Measurements from ENCODE around the gene SRL. TPM values are rescaled to one million over a fixed set of nuclear protein-coding genes. Genes with fewer than 3 reads are reported as not detected.
"Not testable (repeated sequence)": the region's sequence is repeated elsewhere in the genome, so short reads cannot be mapped to it uniquely, and the experiment has no call there.

SRL gene
- total and polyA plus RNA-seq, 12 donors: 0.24 to 1.8 (median 0.52) TPM; not detected in 2

- peaks cover 15 to 18% of the 10 kb centered on the region in 2 donors for H3K4me1 ChIP-seq (replicated peaks in 1 of 2)
- intact Hi-C loops (cut with DNase I): no loop called here
These were observed 27.7 kb downstream of the SRL start for GRCh38 chr16:4214215-4214621.

GRCh38 chr16:4213737-4214136, 28.1 kb downstream of the SRL start:
- intact Hi-C loops (cut with DNase I): no loop called here
- peaks cover 15 to 18% of the 10 kb centered on the region in 2 donors for H3K4me1 ChIP-seq (replicated peaks in 1 of 2)

More at GRCh38 chr16:4214215-4214621, 27.7 kb downstream of the SRL start:
- H3K27ac ChIP-seq: peak overlapping the region in 3 of 5 donors; percentile 76 to 87 (median 77)
- H3K9me3 ChIP-seq (replicated peaks in 1 of 3): no peaks in the 10 kb centered on the region
- no peaks in the 10 kb centered on the region for H3K36me3 ChIP-seq (replicated peaks in 1 of 2)
- DNase-seq: peak; percentile 43 to 81 (median 79)
- 48 to 59% (median 52%) methylated on average over 7 of the region's 7 CpGs for WGBS, 4 donors
- no peak overlapping the region for H3K4me3 ChIP-seq
- TF ChIP-seq POLR2A (IDR thresholded peaks at IDR 0.05) (peak in 1 of 2 donors; percentile 56), CTCF (IDR thresholded peaks at IDR 0.05) (no peak)
- no peaks in the 10 kb centered on the region for H3K27me3 ChIP-seq

GRCh38 chr16:4212934-4213296, 29.0 kb downstream of the SRL start:
- no peak for DNase-seq
- Histone ChIP-seq H3K4me3 (no peak overlapping the region), H3K9me3 (replicated peaks in 1 of 3) (no peaks in the 10 kb centered on the region), H3K4me1 (replicated peaks in 1 of 2) (peaks cover 18 to 22% of the 10 kb centered on the region in 2 donors), H3K27me3 (no peaks in the 10 kb centered on the region), H3K27ac (peak overlapping the region in 2 of 5 donors; percentile 7 to 26), H3K36me3 (replicated peaks in 1 of 2) (no peaks in the 10 kb centered on the region)
- intact Hi-C loops (cut with DNase I): no loop called here
- 89 to 94% (median 91%) methylated on average over 3 of the region's 3 CpGs for WGBS, 4 donors
- TF ChIP-seq CTCF (IDR thresholded peaks at IDR 0.05) (no peak), POLR2A (IDR thresholded peaks at IDR 0.05) (no peak)

More at GRCh38 chr16:4213737-4214136, 28.1 kb downstream of the SRL start:
- WGBS, 4 donors: 47 to 72% (median 54%) methylated on average over 5 to 6 of the region's 6 CpGs
- DNase-seq: peak in 2 of 7 donors; percentile 30 to 33
- no peak overlapping the region for H3K4me3 ChIP-seq
- TF ChIP-seq CTCF (IDR thresholded peaks at IDR 0.05) (no peak), POLR2A (IDR thresholded peaks at IDR 0.05) (no peak)
- H3K9me3 ChIP-seq (replicated peaks in 1 of 3): no peaks in the 10 kb centered on the region
- H3K27me3 ChIP-seq: no peaks in the 10 kb centered on the region
- peak overlapping the region in 3 of 5 donors; percentile 76 to 87 (median 77) for H3K27ac ChIP-seq
- H3K36me3 ChIP-seq (replicated peaks in 1 of 2): no peaks in the 10 kb centered on the region

- Histone ChIP-seq H3K9me3 (replicated peaks in 1 of 3) (no peaks in the 10 kb centered on the region), H3K27me3 (no peaks in the 10 kb centered on the region), H3K4me3 (no peak overlapping the region), H3K4me1 (replicated peaks in 1 of 2) (peaks cover 18 to 22% of the 10 kb centered on the region in 2 donors), H3K27ac (peak overlapping the region in 2 of 5 donors; percentile 7 to 26), H3K36me3 (replicated peaks in 1 of 2) (no peaks in the 10 kb centered on the region)
- intact Hi-C loops (cut with DNase I): no loop called here
- WGBS, 4 donors: 84 to 94% (median 88%) methylated on average over 7 to 11 of the region's 11 CpGs
- no peak for TF ChIP-seq POLR2A (IDR thresholded peaks at IDR 0.05)
- no peak for DNase-seq
These were observed 29.5 kb downstream of the SRL start for GRCh38 chr16:4212211-4212933.

- DNase-seq; H3K36me3 ChIP-seq (replicated peaks in 1 of 2); H3K4me3 ChIP-seq; H3K9me3 ChIP-seq (replicated peaks in 1 of 3); intact Hi-C loops (cut with DNase I); H3K27ac ChIP-seq; H3K27me3 ChIP-seq: not testable (repeated sequence)
- 93 to 95% (median 94%) methylated on average over 22 of the region's 22 CpGs for WGBS, 4 donors
- H3K4me1 ChIP-seq (replicated peaks in 1 of 2): peaks cover 18 to 22% of the 10 kb centered on the region in 2 donors
These were observed 30.3 kb downstream of the SRL start for GRCh38 chr16:4211445-4212210.

All from adrenal gland (tissue), 12 donors.